Measurements from ENCODE around the gene MAD1L1.

MAD1L1 gene

DNA sequence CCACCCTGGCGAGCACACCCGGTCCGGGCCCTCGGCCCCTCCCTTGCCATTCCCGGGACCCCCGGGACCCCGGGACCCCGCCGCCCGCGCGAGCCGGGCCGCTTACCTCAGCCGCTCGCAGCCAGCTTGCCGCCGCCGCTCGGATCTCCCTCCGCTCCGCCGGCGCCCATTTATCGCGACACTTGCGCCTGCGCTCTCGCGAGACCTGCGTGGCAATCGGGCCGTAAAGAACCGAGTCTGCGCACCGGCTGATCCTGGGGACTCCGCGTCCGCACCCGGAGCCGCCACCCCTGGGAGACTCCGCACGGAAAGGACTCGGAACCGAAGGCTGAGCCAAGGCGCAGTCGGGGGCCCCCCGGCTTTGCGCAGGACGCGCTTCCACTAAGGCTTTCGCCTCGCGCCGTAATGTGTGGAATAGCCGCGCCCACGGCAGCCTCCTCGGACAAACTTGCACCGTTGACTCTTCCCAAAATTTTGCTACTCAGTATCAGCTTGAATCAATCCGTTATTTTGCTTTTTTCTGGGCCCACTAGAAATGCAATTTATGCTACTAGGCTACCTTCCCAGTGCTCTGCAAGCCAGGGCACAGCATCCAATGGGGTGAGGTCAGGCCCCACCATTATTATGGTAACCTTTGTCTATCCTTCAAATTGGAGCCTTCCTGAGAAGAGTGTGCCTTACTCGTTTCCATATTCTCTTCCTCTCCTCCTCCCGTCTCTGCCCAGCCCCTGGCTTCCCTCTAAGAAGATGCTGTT lies at the start of gene MAD1L1:
MAD1L1 (minus strand) TSS at position 180 of the 755 bp plus-strand sequence. CDS start 2,812 bp downstream, outside the sequence.
- peak within 1 kb of the TSS; percentile 83 for H3K4me3 ChIP-seq (replicated peaks; ENCODE audit: low read depth, low read length)
- no peak for TF ChIP-seq CTCF (IDR thresholded peaks at IDR 0.05; ENCODE audit: low read depth, low read length, missing control alignments)
- DNase-seq (ENCODE audit: extremely low read depth, low read depth) = peak; percentile 64

DNA sequence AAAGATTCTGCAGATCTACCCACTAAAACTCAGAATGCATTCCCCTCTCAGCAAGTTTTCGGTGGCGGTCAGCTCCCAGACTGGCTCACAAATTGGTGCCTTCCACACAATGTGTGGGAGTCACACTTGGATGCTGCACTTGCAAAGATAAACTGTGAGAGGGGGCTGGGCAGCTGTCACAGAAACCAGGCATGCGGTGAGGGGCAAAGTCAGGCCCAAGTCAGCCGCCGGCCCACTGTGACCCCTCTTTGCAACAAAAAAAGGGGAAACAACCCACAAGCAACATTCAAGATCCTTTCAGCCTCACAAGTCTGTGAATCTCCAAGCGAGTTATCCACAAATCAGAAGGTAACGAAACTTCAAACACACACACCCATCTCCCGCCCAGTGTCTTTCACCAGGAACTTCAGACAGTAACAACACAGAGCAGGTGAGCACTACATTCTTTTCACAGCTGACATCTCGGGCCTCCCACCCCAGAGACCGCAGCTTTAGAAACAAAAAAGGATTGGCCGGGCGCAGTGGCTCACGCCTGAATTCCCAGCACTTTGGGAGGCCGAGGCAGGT lies 49.5 kb upstream of the MAD1L1 start:
- no peak for TF ChIP-seq CTCF (IDR thresholded peaks at IDR 0.05; ENCODE audit: low read depth, low read length, missing control alignments)
- H3K4me3 ChIP-seq (replicated peaks; ENCODE audit: low read depth, low read length) = no peak overlapping the region
- DNase-seq (ENCODE audit: extremely low read depth, low read depth) = no peak

DNA sequence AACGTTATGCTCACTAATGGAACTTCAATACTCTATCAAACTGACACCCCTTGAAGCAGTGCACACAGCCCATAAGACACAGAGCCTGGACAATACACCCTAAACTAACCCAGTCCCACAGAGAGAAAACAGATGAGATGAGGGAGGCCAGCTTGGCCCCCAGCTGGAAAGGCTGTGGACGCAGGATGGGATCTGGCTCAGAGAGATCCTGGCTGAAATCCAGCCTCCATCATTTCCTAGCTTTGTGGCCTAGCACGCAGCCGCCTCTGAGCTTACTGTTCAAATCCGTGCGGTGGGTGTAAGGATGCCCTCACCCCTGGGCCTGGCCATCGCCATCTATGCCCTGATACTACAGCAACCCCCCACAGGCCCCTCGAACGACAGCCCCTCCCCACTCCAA lies 48.8 kb upstream of the MAD1L1 start:
- no peak for TF ChIP-seq CTCF (IDR thresholded peaks at IDR 0.05; ENCODE audit: low read depth, low read length, missing control alignments)
- H3K4me3 ChIP-seq (replicated peaks; ENCODE audit: low read depth, low read length) = no peak overlapping the region
- no peak for DNase-seq (ENCODE audit: extremely low read depth, low read depth)

- DNase-seq (ENCODE audit: extremely low read depth, low read depth) = no peak
- no peak for TF ChIP-seq CTCF (IDR thresholded peaks at IDR 0.05; ENCODE audit: low read depth, low read length, missing control alignments)
- H3K4me3 ChIP-seq (replicated peaks; ENCODE audit: low read depth, low read length) = no peak overlapping the region
Measured at GRCh38 chr7:2280424-2280823, 47.7 kb upstream of the MAD1L1 start.

GRCh38 chr7:2279896-2280295 lies 47.2 kb upstream of the MAD1L1 start:
- TF ChIP-seq CTCF (IDR thresholded peaks at IDR 0.05; ENCODE audit: low read depth, low read length, missing control alignments) = no peak
- no peak for DNase-seq (ENCODE audit: extremely low read depth, low read depth)
- no peak overlapping the region for H3K4me3 ChIP-seq (replicated peaks; ENCODE audit: low read depth, low read length)

GRCh38 chr7:2278026-2278425 lies 45.3 kb upstream of the MAD1L1 start:
- no peak overlapping the region for H3K4me3 ChIP-seq (replicated peaks; ENCODE audit: low read depth, low read length)
- no peak for DNase-seq (ENCODE audit: extremely low read depth, low read depth)
- no peak for TF ChIP-seq CTCF (IDR thresholded peaks at IDR 0.05; ENCODE audit: low read depth, low read length, missing control alignments)

All from HFF-Myc (cell line).